ENCODE results near the gene PALS2.

The PALS2 gene

GRCh38 chr7:24587853-24588252 is 14.6 kb downstream of the PALS2 start:
- DNase-seq (ENCODE audit: low spot score): peak; percentile 62

DNA sequence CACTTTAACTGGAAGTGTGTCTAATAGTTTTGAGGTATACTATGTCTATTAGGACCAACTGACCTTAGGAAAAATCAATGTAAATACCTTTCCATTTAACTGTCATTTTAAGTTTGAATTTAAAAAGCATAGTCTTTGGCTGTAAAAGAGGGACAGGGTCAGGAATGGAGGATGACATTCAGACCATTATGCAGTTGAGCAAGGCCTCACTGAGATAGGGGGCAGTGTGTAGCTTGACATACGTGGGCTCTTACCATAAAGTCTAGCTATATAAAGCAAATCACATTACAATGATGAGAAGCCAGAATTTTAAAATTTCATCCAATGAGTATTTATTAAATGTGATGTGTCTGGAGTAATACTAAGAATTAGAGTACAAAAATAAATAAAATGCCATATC is 17.9 kb downstream of the PALS2 start:
- no peak for DNase-seq (ENCODE audit: low spot score)

- no peak for DNase-seq (ENCODE audit: low spot score)
These were observed 22.6 kb downstream of the PALS2 start for GRCh38 chr7:24595671-24596418.

DNA sequence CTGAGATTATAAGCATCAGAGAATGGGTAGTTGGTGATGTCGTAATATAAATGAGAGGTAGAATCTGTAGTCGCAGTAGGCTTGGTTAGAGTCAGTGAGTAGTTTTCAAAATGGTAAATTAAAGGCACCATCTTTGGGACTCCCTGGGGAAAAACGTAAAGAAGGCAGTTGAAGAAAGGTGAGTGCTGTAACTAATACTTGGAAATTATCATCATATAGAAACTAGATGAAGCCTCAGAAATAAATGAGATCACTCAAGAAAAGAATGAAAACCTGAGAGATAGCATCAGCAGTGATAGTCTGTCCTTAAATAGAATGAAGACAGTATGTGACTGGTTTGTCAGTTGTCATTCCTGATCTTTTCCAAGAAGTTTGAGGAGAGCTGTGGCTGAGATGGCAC is 23.8 kb downstream of the PALS2 start:
- DNase-seq (ENCODE audit: low spot score): no peak

DNA sequence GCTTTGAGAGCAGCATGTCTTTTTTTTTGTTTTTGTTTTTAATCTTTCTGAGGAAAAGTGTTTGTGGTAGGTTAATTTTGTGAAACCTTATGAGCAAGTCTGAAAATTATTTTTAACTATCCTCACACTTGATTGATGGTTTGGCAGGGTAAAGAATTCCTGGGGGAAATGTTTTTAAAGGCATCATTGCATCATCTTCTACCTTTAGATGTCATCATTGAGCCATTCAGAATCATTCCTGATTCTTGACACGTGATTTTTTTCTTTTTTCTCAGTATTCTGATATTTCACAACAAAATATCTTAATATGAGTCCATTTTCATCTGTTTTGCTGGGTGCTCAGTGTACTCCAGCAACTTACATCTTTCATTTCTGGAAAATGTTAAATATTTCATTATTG is 28.3 kb downstream of the PALS2 start:
- DNase-seq (ENCODE audit: low spot score): no peak

DNA sequence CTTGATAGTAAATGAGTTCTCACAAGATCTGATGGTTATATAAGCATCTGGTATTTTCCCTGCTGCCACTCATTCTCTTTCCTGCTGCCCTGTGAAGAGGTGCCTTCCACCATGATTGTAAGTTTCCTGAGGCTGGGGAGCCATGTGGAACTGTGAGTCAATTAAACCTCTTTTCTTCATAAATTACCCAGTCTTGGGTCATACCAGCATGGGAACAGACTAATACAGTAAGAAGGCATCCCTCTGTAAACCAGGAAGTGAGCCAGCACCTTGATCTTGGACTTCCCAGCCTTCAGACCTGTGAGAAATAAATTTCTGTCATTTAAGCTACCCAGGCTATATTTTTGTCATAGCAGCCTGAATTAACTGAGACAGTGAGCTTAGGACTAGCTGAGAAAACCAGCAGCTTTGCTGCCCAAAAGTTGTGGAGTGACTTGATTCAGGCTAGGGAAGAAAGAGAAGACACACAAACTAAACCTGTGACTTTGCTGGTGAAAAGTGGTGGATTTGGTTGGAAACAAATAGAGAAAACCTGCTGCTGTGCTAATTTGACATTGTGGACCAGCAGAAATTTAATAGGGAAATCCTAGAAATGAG is 29.7 kb downstream of the PALS2 start:
- DNase-seq (ENCODE audit: low spot score): no peak

- no peak for DNase-seq (ENCODE audit: low spot score)
These were observed 31.4 kb downstream of the PALS2 start for GRCh38 chr7:24604630-24605029.

- no peak for DNase-seq (ENCODE audit: low spot score)
These were observed 35.3 kb downstream of the PALS2 start for GRCh38 chr7:24608504-24608903.

GRCh38 chr7:24609059-24609458 is 35.8 kb downstream of the PALS2 start:
- no peak for DNase-seq (ENCODE audit: low spot score)

DNA sequence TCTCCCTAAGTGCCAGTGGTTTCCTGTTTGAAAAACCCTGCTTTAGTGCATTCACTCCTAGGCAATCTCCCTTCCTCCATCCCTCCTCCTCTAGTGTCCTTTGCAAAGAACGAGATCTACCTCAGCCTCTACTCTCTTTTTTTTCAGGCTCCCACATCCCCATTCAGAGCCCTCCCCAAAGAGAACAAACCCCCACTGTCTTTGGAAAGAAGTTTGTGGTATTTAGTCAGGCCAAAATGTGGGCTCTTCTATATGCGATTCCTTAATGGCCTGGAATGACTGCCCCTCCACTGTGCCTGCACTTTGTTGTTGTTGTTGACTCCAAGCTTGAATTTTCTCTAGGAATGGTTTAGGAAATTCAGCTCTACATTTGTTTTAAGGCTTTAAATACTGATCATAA is 36.3 kb downstream of the PALS2 start:
- no peak for DNase-seq (ENCODE audit: low spot score)

DNA sequence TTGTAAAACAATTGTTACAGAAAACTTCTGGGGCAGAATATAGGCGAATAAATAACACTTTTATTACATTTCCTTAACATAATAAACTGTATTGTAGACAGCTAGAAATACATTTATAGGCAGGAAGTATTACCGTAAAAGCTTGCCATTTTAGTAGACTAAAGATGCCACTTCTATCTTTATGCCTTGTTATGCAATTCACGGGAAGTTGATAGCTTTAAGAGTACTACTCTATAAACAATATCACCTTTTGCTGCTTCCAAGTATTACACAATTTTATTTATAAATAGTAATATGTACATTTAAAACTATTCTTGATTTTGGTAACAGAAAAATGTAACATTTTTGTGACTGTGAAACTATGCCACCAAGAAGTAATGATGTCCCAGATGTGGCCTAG is 37.9 kb downstream of the PALS2 start:
- no peak for DNase-seq (ENCODE audit: low spot score)

DNA sequence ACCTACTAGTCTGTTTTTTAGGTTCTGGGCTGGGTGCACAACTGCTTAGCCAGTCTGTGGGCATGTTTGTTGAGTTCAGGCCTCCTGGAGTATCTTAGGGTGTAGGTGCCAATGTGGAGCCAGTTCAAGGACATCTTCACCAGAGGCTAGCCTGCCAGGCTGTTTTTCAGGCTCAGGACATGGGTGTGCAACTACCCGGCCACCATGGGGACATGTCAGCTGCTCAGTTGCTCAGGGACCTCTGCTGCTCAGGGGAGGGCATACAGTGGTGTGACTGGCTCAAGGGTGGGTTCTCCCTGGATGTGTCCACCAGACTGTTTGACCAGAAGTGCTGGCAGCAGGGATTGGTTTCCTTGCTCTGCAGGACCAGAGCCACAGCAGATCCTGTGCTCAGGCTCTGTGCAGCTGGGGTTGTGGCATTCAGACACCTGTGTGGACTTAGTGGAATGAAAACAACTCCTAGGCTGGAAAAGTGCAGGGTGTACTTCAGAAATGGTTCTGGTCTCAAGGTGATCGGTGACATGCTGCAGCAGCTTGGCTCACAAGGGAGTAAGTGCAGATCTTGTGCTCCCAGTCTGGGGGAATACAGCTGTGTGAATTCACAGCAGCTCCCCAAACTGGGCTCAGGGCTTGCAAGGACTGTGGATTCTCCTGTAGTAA is 44.8 kb downstream of the PALS2 start:
- no peak for DNase-seq (ENCODE audit: low spot score)

- DNase-seq (ENCODE audit: low spot score): no peak
These were observed 46.7 kb downstream of the PALS2 start for GRCh38 chr7:24619978-24620377.

GRCh38 chr7:24622646-24623182 is 49.5 kb downstream of the PALS2 start:
- no peak for DNase-seq (ENCODE audit: low spot score)

Data from CD4-positive, alpha-beta T cell treated with Interleukin-2 at 100 ng/mL for 4 hours (primary cell).